GM19372 (cell line): ENCODE measurements around the gene DIP2C.
"Not testable (repeated sequence)": the region's sequence is repeated elsewhere in the genome, so short reads cannot be mapped to it uniquely, and the experiment has no call there.

Source experiments
- ATAC-seq: cut with Tn5 transposase; IDR thresholded peaks from one replicate; pipeline ENCODE4 v1.9.1; 2021; ENCODE audit warnings: mild to moderate bottlenecking, low read depth, moderate library complexity; ENCODE audit not compliant: unreplicated experiment

DIP2C gene

DNA sequence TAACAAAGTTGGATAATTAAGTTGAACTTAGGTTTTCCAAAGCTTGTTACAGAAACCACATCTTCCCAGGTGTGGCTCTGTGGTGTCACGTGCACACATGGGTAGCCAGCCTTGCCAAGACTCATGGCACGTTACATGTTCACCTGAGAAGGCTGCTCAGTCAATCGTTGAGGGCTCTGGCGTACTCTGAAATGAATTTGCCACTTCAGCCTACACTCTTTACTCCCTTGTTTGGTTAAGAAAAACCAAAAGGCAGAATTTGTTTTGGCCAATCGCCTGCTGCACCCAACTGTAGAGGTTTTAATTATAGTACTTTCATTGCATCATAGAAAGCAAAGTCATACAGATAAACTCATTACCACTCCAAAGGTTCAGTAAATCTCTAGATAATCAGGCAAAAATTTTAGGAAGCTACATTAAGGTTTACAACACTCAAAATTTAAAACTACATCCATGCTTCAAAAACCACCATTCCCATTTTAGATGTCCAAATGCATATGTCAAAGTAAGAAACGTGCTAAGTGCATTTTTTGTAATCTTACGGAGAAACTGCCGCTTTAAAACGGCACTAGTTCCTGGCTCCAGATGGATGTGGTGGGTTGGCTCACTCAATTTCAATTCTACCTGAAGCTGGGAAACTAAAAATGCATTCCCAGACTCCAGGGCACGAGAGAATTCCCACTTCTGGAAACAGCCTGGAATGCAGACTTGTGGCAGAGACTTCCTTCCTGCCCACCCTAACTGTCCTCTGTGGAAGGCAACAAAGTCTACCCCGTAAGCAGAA is 88.4 kb downstream of the DIP2C start:
- no peak for ATAC-seq

DNA sequence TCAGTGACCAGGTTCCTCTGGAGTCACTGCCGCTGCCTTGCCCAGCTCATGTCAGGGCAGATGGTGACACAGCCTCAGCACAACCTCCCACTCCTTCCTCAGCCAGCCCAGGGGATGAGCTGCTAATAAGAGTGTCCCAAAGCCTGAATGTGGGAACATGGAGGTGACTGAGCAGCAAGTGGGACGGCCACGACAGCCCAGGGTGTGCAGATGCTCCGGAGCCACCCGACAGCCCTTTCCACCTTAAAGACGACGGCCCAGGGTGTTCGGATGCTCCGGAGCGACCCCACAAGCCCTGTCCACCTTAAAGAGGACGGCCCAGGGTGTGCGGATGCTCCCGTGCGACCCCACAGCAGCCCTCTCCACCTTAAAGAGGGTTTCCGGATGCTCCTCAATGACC is 89.2 kb downstream of the DIP2C start:
- ATAC-seq = no peak

DNA sequence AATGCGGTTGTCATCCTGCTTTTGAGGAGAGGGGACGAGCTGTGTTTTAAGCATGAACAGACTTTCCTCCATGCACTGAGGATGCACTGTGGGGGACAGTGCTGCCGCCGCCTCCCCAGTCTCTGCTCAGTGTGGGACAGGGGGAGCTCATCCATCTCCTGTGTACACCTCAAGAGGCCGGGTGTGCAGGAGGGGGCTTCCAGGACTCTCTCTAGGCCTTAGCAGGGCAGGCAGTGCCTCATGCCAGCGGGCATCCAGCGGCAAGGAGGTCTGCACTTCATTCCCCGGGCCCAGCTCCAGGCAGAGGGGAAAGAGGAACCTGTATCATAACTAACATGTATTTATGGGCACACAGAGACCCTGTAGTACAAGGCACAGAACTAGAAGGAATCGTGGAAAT is 89.7 kb downstream of the DIP2C start:
- ATAC-seq = no peak

DNA sequence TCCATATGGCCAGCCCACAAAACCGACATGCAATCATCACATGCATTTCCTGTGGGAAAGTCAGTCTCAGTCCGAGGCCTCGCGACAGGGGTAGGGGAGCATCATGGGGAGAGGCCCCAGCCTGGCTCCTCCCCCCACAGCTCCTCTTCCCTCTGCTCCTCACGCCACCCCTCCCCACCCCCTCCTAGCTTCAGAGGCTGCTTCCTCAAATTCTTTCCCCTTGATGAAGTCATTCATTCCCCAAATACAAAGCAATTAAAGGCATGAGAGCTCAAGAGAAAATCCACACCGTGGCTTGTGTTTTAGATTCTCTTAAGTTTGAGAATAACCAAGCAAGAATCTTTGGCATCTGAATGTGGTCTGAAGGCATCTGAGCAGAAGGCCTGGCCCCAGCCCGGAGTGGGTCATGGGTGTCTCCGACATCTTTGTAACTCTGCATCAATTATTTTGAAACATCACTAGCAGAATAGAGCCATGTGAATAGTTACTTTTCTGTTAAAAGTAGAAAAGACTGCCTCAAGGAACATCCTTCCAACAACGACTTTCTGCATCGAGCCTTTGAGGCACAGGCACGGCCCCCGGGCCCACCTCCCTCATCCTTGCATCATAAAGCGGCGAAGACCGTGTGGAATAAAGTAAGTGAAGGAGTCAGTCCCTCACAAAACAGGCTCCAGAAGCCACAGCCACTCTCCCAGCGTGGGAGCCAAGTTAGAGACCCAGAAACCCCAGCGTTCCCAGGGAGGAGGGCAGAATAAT is 90.9 kb downstream of the DIP2C start:
- no peak for ATAC-seq

DNA sequence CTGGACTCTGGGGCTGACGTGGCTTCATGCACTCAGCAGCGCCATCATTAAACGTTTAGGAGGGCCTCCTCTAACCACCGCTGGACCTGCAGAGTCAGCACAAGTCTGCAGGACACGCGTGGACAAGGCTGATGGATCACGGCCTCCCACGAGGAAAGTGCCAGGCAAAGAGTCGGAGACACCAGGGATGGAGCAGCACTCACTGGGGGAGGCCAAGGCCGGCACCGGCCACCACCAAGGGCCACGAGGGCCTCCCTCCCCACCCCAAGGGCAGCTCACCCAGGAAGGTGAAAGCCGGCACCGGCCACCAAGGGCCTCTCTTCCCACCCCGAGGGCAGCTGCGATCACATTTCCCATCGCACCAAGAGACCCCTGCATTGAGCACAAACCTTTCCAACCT is 91.5 kb downstream of the DIP2C start:
- ATAC-seq = no peak

DNA sequence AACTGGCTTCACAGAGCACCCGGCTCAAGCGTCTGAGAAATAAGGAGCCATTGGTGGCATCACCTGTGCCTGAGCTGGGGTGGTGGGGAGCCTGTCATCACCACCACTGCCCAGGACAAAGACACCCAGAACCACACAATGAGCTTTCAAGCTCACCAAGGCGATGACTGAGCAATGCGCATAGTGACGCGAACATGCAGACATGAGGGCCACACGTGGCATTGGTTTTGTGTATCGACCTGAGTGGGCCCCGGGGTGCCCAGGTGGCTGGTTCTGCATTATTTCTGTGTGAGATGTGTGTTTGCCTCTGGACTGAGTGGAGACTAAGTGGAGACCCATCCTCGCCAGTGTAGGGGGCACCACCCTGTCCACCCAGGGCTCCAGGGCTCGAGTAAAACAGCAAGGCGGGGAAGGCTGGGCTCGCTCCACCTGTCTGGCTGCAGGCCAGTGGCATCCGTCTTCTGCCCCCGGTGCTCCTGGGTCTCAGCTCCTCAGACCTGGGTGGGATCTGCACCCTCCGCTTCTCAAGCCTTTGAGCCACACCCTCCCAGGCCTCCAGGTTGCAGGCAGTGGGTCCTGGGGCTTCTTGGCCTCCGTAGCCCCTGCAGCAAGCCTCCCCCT is 92.6 kb downstream of the DIP2C start:
- no peak for ATAC-seq

DNA sequence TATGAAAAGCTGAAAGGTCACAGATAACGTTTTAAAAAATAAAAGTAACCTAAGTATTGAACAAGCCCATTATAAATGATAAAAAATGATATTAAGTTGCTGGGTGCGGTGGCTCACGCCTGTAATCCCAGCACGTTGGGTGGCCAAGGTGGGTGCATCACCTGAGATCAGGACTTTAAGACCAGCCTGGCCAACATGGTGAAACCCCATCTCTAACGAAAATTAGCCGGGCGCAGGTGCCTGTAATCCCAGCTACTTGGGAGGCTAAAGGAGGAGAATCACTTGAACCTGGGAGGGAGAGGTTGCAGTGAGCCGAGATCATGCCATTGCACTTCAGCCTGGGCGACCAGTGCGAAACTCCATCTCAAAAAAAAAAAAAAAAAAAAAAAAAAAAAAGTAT is 93.3 kb downstream of the DIP2C start:
- ATAC-seq = not testable (repeated sequence)

DNA sequence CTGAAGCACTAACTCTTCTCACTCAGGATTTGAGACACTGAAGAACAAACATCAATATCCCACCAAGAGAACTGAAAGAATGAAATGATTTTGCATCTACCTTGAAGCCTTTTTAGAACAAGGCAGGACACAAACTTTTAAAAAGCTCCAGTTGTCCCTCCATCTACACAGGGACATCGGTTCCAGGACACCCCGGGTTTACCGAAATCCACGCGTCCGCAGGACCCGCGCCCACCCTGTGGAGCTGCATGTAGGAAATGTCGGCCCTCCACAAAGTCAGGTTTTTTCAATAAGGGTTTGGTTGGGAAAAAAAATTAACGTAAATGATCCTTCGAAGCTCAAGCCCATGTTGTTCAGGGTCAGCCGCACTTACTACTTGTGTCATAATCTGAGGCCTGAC is 94.0 kb downstream of the DIP2C start:
- no peak for ATAC-seq

DNA sequence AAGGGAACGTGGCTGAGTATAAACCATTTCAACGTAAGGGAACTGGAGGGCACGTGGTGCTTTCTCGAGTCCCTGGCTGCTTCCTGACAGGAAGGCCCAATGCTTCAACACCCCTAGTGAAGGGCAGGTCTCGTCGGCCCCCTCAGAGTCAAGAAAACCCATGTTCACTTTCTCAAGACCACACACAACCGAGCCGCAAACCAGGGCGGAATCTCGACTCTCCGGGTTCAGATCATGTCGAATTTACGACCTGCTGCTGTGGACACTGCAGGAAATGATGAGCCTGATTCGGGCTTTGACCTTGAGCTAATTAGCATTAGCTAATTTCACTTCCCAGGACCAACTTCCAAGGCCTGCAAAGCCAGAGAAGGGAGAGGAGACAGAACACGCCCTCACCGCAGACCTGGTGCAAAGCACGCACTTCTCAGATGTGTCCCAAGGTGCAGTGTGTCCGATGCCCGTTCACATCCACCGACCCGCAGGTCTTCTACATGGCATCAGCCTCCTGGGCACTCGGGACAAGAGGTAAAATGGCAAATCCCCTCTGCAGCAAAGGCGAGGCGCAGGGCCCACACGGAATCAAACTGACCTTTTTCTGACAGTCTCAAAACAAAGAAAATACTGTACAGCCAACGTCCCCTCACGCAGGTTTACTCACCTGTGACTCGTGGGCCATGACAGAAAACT is 94.7 kb downstream of the DIP2C start:
- no peak for ATAC-seq

DNA sequence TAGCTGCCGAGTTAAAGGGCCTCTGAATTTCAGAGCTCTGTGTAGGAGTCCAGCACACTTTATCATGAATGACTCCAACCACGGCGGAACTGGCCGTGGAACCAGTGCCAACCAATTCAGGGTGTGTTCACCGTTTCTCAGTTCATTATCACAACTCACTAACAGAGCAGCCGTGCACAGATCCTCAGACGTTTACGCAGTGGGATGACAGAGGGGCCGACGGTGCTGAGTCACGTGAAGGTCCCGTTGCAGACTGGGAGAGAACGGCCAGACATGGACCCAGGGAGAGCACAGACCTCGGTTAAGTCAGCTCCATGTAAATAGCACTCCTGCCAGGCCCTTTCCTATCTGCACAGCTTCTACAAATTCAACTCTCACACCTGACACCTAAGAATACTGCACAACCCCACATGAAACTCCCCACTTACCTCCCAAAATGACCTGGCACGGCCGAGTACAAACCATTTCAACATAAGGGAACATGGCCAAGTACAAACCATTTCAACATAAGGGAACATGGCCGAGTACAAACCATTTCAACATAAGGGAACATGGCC is 95.5 kb downstream of the DIP2C start:
- no peak for ATAC-seq

DNA sequence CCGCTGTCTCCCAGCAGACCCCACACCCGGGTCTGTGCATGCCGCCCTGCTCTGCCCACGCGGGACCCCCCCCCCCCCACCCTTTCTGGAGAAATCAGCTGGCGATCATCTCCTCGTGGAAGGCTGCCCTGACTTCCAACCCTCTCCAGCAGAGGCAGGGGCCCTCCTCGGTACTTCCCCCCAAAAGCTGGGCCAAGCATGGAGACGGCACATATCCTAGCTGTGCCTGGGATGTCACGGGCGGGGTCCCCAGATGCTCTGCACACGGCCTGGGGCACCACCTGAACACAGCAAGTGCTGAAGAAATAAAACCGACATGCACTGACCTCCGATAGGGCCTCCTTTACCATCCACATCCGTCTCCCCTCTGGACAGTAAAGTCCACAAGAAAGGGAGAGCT is 96.0 kb downstream of the DIP2C start:
- no peak for ATAC-seq

DNA sequence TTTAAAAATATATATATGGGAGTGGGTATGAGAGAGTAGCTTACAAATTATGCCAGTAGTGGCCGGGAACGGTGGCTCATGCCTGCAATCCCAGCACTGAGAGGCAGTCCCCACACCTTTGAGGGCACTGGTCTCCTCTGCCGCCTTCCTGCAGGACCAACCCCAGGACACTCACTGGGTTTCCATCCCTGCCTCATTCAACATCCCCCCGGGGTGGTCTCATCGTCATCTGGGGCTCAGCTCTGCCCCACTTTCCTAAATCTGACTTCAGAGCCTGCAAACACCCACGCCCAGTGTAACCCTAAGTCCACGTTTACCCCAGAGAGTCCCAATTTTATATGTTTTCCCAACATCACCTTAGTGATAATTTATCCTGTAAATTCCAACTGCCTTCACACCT is 96.5 kb downstream of the DIP2C start:
- no peak for ATAC-seq

DNA sequence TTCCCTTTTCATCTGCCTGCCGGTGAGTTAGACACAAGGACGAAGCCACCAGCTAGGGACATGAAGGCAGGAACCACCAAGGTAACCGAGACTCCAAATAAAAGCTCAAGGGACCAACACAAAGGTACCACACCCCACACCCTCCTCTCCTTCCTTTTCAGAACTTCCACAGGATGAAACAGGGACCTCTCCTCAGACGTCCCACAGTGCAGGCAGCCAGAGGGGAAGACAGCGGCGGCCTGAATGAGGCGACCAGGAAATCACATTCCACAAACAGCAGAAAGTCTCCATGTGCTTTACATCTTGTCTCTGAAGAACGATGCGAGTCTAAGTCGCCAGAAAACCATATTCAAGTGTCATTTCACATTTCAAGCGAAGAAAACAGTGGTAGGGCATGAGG is 97.8 kb downstream of the DIP2C start:
- no peak for ATAC-seq

DNA sequence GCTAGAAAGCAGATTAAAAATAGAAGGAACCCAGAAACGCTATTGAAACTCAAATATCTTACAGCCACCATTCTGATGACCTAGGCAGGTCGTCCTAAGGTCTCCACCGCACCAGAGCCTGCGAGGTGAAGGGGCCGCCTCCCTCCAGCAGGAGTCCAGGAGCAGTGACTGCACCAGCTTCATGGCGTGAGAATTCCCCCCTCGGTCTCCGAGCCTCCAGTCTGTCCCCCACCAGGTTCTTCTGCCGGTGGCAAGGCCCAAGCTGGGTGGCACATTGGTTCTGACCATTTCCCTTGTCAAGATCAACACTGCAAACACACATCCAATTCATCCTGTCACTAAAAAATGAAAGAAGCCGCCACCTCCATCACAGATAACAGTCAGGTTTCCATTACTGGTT is 98.7 kb downstream of the DIP2C start:
- ATAC-seq = no peak

DNA sequence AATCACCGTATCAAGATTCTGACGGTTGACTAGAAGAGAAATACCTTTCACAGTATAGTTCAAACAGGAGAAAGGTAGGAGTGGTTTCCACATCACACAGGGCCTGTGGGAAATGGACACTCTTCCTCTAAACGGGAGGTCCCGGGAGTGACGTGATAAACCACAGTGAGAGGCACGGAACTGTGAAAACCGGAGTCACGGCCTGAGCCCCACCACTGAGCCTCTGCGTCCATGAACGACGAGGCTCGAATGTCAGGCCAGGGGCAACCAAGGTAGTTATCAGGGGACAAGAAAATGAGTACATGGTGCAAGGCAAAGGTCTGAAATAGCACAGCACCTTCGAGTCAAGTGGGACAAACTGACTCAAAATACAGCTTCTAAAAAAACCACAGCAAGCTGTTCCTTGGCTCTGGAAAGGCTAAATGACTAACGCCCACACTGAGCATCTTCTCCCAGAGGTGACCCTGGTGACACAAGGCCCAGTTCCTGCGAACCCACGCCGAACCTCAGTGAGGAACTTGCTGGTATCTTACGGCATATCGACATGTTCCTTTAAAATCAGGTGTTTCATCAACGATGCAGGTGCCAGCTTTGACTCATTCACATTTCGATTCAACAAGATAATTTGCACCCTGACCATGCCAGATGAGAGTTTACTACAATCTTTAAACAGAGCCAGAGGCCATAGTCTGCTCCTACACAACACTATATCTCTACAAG is 99.3 kb downstream of the DIP2C start:
- no peak for ATAC-seq

DNA sequence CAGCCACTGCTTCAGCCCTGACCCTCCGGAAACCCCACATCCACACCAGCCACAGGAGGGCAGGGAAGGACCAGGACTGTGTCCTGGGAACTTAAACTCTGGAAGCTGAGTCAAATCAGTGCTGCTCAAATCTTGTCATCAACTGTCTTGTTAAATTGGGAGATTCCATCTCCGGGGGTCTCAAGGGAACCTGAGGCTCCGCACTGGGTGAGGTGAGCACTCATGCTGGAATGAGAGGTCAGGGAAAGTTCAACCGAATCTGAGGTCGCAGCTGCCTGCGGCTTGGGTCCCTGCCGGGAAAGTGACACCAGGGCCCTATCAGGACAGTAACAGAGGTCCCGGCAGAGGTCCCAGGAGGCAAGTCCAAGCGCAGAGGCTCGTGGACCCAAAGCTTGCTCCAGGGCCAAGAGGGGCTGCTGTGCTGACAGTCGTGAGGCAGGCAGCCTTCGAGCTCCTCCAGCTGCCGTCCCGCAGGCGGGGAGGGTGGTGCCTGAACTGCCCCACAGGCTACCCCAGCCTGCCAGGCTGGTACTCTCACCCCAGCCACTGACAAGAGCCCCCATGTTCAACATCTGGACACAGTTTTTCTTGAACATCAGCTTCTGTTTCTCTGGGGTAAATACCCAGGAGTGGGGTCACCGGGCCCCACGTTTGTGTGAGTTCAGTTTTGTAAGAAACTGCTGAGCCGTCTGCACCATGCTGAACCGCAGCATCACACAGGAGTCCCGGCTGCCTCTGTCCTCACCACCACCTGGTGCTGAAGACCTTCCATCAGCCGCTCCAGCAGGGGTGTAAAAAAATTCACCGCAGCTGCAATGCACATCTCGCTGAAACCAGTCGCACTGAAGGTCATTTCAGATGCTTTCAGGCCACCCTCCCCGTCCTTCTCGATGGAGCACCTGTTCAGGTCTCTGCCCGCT is 101.0 kb downstream of the DIP2C start:
- no peak for ATAC-seq

DNA sequence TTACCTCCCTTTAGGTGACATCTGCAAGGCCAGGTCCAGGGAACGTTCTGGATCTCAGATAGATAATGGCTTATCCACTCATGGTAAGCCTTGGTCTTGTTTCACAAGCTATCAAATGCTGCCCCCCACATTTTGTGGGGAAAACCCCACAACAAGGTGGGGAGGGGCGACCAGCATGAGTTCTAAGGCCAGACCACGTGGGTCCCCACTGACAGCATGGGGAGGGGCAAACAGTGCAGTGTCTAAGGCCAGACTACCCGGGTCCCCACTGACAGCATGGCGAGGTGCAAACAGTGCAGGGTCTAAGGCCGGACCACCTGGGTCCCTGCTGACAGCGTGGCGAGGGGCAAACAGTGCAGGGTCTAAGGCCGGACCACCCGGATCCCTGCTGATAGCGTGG is 102.8 kb downstream of the DIP2C start:
- no peak for ATAC-seq

DNA sequence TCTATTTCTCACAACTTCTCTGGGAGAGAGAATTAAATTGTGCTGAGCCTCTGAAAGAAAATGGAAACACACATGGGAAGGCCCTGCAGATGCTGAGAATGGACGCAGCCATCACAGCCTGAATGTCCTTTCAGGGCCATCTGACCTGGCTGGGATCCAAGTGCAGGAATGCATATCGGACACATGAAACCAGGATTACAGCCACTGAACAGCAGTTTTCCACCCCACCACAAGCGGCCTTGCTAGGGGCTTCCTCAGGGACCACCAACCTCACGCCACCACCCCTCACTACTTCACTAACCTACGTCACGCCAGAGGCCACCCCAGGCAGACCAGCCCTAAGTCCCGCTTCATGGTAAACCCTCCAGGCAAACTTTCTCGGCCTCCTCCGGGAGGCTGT is 103.3 kb downstream of the DIP2C start:
- ATAC-seq = no peak

DNA sequence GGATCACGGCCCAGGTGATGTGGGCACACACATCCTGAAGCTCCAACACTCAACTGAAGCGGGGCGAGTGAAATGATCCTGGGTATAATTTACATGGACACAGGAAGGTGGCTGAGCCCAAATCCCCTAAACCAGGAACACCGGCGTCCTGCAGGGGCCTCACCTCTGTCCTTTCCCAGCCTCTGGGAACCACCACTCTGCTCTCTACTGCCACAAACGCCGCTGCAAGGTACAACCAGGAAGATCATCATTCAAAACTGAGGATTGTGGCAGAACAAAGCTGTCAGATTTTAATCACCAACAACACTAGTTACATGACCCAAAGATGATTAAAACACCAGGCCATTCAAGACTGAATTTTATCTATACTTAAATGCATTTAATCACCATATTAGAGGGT is 104.0 kb downstream of the DIP2C start:
- ATAC-seq = no peak
